ENCODE data around the gene ZIC1.

Gene ZIC1

DNA sequence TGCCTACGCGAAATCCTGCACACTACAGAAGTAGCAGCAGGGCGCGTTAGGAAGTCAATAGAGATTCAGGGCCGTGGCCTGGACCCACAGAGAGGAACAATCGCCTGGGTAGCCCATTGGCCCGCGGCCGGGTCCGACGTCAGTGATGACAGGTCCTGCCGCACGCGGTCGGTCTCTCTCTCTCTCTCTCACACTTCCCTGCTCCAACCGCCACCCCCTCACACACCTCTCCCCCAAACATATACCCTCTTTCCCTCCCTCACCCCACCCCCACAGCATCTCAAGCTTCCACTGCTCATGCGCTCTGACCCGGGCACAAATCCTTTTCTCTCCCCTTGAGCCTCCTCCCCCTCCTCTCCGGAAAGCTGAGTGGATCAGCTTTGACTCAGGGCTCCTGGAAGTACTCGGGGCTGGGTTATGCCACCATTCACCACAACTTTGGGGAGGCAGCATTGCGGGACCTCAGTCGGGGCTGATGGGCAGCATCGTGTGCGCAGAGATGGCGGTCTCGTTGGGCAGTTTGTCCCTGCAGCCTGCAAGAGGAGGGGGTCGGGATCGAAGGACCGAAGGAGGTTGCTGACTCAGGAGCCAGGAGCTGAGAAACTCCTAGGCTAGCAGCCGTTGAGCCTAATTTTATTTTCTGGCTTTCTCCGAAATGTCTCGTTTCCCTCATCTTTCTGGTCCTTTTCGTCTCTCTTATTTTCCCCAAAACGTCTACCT is 11.8 kb upstream of the ZIC1 start:
- DNase-seq = no peak

GRCh38 chr3:147397875-147398812 is 11.0 kb upstream of the ZIC1 start:
- DNase-seq = no peak

DNA sequence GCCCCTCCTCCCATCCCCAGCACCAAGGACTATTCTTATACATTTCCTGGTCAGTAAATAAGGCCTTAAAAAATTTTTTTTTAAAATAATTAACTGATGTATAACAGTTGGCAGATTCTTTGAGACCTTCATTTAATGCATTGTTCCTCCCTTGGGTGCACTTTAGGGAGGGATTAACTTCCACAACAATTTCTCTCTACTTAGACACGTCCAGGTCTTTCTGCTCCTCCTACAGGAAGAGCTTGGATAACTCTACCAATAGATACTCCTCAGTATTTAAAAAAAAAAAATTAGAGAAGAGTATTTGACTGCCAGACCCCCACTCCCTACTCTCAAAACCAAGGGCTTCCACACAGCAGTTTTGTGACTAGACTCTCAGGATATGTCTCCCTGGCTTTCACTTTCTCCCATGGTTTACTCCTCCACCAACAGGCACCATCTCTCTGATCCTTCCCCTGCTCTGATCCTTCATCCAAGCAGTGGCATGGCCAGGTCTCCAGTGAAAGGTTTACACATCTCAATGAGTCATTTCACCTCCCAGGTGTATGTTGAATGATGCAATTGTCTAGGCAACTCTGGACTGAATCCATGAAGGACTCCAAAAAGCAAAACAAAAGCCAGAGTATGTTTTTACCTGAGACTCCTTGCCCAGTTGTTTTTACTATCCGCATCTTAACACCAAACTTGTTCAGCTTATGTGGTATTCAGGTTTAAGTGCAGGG is 10.2 kb upstream of the ZIC1 start:
- no peak for DNase-seq

DNA sequence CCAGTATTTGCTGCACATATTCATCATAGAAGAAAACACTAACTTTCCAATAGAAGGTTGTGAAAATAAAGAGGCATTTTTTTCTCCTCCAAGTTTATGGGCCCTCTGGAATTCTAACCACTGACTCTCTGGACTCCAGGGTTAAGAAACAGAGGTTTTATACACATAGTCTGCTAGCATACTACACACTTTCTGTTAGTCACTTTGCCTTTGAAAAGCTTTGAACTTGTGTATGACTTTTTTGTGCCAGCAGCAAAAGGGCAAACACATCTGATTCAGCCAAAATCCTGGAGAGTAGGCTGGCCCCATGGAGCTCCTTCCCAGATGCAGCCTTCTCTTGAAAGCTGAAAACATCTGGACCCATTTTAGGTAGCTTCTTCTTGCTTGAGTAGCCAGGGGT is 9.1 kb upstream of the ZIC1 start:
- DNase-seq = no peak

GRCh38 chr3:147400999-147401398 is 8.2 kb upstream of the ZIC1 start:
- DNase-seq = no peak

GRCh38 chr3:147401421-147401820 is 7.7 kb upstream of the ZIC1 start:
- DNase-seq = no peak

DNA sequence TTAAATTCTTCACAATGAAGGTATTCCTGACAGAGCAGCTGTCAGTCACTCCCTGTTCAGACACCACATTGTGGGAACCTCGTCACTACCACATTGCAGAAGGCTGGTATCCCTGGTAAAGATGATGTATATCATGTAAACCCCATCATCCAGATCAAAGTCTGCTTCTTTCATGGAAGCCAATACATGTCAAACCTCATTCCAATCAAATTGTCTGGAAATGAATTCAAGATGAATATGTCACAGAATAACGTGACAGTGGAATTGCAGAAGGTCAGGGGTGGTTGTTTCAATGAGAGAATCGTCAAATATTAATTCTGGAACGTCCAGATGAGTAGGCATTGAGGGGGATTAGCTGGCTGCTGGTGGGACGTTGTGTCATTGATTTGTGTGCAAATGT is 7.0 kb upstream of the ZIC1 start:
- no peak for DNase-seq

DNA sequence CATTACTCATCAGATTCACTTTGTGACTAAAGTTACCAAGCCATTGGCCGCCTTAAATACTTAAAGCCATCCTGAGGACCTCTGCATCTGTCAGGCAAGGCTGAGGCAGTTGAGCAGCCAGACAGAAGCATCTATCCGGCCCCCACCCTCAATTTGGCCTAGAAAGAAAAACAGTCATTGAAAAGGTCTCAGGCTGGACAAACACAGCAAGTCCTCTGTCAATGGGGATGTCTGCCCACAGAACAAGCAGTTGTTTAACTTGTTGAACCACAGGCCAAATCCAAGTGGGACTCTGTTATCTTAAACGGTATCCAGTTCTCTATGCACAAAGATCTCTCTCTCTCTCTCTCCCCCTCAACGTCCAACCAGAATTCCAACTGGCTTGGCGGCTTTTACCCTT is 5.7 kb upstream of the ZIC1 start:
- no peak for DNase-seq

DNA sequence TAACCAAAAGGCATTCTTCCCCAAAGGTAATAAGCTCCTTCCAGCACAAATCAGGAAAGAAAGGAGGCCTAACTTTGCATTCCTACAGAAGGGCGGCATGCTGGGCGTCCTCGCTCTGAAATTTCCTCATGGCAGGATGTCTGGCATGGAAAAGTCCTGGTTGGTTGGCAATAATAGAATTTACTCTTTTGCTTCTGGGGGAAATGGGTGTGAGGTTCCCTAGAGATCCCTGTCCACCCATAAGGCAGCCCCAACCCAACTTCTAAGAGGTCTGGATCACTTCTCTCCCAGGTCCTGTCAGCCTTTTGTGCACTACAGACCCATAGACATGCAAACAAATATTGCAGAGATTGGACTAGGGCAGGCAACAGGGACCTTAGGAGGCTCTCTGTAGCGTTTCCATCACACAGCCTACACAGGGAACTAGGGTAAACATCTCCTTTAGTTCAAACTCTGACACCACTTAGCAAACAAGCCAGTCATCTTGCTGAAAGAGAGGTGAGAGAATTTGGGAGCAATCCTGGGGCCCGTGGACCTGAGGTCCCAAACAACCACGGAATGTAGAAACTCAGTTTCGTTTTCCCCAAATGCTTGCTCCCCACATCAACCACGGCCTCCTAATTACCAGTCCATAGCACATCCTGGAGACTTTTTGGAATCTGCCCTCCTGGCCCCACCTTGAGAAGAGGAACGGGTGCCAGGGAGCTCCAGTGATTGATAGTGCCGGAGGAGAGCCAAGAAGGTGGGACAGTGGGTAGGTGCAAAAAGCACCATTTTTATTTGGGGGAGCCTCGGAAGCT is 5.0 kb upstream of the ZIC1 start:
- DNase-seq = no peak

GRCh38 chr3:147404800-147405230 is 4.3 kb upstream of the ZIC1 start:
- no peak for DNase-seq

- DNase-seq = no peak
Observed at GRCh38 chr3:147405231-147406027, 3.7 kb upstream of the ZIC1 start.

DNA sequence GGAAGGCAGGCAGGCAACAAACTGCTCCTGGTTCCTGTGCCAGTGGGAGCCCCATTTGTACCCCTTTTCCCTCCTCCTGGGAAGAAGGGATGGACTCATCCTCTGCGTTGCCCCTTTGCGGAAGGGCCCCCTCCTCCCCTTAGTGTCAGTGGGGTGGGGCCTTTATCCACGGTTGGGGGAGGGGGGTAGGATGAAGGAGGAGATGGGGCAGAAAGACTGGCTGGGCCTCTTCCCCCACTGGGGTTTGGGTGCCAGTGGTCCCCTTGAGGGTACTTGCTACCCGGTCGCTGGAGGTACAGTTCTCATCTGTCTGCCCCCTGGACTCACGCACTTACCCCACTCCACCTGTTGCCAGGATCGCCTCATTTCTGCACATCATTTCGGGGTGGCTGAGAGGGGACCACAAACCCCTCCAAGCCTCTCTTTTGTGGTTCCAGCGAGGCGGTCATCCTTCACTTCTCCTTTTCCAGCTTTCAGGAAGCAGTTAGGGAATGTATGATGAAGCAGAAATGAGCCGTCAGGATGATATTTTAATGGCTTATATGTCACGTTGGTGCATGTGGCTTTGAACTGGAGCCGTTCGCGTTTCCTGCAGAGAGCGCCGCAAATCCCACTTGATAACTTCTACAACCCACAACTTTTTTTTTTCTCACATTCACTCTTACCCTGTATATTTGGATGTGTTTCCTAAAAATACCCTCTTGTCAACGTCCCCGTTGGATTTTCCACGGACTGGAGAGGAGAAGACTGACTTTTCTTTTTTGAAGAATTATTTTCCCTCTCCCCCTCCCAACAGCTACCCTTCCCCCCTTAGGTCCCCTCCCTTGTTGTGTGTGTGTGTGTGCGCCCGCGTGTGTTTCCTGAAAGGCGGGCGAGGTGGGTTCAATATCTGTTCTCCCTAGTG is 2.9 kb upstream of the ZIC1 start, which contains the start of gene ZIC4:
TSS of gene ZIC4 (minus strand) at position 516 of the 904 bp plus-strand sequence. CDS start 3,746 bp downstream, outside the sequence.
- no peak for DNase-seq

DNA sequence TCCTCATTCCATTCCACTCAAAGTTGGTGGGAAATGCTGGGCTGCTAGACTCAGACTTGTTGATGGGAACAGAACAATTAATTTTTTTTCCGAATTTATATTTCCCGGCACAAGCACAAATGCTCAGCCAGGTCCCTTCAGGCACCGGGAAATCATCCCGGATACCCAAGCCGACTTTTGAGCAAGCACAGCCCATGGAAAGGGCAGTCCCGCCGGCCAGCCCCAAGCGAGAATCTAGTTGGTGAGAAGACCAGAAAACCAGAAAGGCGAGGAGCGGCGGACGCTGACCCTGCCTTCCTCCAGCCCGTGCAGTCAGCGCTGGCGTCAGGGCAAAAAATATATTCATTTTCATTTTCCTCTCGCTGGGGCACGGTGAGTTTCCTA is 2.1 kb upstream of the ZIC1 start:
- DNase-seq = no peak

- no peak for DNase-seq
Observed at GRCh38 chr3:147407498-147408187, 1.5 kb upstream of the ZIC1 start.

GRCh38 chr3:147408188-147409100 is 721 bp upstream of the ZIC1 start:
- DNase-seq = no peak

GRCh38 chr3:147410116-147410525 is 956 bp downstream of the ZIC1 start:
- DNase-seq = no peak

GRCh38 chr3:147410526-147411237 is 1.5 kb downstream of the ZIC1 start:
- DNase-seq = no peak

DNA sequence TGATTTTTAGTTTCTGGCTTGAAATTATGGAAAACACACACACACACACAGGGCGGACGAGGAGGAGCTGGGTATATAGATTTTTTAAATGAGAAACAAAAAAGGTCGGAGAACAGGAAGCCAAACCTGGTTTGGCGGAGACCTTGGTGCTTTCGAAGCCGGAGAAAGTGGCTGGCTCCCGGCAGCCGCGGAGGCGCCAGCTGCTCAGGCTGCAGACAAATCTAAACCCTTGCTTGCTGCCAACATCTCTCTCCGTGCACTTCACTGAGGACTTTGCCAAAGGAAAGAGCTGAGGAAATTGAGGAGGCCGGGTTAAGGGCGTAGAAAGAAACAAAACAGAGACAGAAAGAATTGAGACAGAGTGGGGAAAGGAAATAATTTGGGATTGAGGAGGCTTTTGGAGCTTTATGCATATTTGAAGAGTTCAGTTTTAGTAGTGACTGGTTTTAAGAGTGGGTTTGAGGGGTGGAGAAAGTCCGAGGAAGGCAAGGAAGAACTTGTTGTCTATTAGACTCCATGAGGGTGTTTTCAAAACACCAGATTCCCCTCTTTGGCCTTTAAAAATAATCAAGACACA is 2.2 kb downstream of the ZIC1 start:
- no peak for DNase-seq

Data from stimulated activated naive CD4-positive, alpha-beta T cell treated with Interleukin-2 at 50 U/mL for 16 hours (primary cell).